Hematopoietic multipotent progenitor cell treated with erythropoietin and hydrocortisone succinate and interleukin-3 and kit ligand, for 17 days (in vitro differentiated cells): ENCODE data around the gene GLMP.

Experiments
- DNase-seq: peaks from one replicate; pipeline ENCODE4 v3.0.0-alpha.2; 2015; ENCODE audit warnings: low spot score

Gene GLMP

DNA sequence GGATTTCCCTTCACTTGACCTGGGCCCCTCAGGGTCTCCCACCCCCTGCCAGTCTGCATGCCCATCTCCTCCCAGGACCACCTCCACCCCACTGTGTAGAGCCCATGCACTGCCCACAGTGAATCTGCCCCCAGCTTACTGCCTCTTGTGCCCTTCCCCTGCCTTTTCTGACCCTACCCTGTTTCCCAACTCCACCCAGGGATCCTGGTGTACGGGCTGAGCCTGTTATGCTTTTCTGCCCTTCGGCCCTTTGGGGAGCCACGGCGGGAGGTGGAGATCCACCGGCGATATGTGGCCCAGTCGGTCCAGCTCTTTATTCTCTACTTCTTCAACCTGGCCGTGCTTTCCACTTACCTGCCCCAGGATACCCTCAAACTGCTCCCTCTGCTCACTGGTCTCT is 9.4 kb downstream of the GLMP start:
- DNase-seq: no peak

DNA sequence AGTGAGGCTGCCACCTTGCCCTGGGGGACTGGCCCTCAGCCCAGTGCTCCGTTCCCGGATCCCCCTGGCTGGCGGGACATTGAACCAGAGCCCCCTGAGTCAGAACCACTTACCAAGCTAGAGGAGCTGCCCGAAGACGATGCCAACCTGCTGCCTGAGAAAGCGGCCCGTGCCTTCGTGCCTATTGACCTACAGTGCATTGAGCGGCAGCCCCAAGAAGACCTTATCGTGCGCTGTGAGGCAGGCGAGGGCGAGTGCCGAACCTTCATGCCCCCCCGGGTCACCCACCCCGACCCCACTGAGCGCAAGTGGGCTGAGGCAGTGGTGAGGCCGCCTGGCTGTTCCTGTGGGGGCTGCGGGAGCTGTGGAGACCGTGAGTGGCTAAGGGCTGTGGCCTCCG is 10.0 kb downstream of the GLMP start:
- no peak for DNase-seq

DNA sequence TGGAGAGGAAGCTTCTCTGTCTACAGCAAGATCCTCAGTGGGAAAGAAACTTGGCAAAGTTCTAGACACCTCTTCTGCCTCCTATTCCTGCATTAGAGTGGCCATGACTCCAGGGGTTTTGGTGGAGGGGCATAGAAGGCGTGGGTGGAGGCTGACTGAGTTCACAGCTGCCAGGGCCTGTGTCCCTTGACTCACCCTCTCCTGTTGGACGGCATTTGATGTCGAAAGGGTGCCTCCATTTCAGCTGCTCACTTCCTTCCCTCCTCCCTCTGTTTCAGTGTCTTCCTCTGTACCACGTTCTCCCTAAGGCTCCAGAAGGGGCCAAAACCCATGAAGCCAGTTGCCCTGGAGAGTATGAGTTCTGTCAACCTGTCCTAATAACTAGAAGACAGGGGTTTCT is 10.7 kb downstream of the GLMP start:
- DNase-seq: no peak

GRCh38 chr1:156284112-156284511 is 11.4 kb downstream of the GLMP start, which contains the start of gene TMEM79:
TMEM79 (plus strand) TSS chr1:156284325; CDS start chr1:156285227, 902 bp downstream.
- no peak for DNase-seq

DNA sequence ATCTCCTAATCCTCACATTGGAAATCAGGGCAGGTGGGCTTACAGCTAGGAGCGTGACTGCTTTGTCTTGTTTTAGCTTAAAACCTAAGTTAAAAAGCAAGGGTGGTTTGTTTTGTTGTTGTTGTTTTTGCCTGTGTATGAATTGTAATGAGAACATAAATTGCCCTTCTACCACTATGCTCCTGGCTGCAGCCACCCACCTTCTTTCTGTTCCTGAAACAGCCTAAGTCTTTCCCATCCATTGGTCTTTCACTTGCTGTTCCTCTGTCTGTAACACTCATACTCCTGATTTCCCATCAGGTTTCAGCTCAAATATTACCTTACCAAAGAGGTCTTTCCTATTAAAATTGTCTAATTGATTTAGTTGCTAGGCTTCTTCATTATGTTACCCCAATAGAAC is 12.0 kb downstream of the GLMP start:
- DNase-seq: no peak

DNA sequence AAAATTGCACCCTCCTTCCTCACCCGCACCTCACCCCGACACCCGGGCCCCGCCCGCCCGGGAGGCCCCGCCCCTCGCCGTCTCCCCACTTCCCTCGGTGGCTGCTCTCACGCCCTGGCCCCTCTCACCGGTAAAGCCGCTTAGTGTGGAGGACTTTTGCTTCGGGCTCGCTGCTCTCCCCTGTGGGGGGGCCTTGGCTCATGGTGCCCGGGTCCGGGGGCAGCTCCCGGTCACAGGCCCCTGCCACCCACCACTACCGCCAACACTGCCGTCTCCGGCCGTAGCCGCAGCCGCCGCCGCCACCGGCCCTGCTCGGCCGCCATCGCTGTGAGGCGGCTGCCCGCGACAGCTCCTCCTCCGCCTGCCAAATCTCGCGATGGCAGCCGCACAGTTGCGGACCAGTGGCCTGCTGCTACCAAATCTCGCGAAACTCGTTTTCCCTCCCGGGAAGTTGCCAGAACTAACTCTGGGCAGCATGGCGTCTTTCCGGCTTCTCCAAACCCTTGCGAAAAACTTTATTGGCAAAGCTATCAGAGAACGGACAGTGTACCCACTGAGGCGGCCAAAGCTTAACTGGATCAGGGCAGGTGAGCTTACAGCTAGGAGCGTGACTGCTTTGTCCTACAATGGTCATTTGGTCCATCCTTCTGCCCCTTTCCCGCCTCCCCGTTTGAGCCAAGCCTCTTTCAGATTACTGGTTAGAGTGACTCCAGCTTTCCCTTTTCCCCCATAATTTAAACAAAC is 12.8 kb downstream of the GLMP start, which contains the start of gene SMG5:
TSS of gene SMG5 (minus strand) at position 347 of the 744 bp plus-strand sequence. CDS start at position 202, 145 bp downstream.
- peak; percentile 97 for DNase-seq

DNA sequence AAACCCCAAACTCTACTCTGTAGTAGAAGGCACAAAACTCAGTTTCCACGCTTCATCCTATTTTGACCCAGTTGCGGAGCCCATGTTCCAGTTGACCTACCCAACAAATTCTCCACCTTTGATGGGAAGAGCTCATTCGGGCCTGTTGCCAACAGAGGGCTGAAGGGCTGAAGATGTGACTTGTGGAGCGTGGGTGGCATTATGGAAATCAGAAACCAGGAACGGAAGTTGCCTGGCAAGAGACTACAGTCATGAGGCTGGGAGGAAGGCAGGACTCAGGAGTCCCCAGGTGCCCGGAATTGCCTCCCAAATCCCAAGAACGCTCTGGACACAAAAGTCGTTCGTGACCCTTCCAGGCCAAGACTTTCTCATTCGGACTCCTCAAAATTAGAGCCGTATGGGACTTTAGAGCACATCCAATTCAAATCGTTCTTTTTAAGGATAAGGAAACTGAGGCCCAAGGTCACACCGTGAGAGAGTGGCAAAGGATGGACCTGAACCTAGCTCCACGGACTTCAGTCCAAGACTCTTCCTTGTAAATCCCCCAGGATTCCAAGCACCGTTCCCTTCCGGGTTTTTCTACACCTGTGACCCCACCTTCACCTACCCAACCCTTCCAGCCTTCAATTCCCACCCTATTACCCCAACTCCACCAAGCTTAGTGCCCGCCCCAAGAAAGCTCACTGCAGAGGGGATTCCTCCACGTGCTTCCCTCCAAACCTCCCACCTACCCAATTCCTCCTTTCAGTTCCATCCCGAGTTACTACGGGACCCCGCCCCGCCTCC is 13.6 kb downstream of the GLMP start:
- DNase-seq: peak; percentile 35

DNA sequence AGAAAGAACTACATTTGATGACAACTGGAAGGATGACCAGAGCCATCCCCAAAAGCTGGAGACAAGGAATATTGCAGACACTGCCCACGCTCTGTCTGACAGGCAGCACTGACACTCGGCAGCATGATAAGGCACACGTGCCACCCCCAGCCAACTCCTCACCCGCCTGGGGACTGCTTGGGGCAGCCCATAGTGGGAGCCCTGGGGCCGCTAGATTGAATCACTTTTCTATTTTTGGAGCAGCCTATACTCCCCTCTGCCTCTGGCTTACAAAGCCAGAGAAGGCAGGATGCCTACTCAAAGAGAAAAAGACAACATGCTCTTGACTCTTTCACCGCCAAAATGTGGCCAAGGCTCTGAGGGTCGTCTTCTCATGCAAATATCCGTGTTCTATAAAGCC is 14.2 kb downstream of the GLMP start:
- DNase-seq: peak; percentile 50

- no peak for DNase-seq
Observed at GRCh38 chr1:156279837-156280236, 15.6 kb downstream of the GLMP start.

DNA sequence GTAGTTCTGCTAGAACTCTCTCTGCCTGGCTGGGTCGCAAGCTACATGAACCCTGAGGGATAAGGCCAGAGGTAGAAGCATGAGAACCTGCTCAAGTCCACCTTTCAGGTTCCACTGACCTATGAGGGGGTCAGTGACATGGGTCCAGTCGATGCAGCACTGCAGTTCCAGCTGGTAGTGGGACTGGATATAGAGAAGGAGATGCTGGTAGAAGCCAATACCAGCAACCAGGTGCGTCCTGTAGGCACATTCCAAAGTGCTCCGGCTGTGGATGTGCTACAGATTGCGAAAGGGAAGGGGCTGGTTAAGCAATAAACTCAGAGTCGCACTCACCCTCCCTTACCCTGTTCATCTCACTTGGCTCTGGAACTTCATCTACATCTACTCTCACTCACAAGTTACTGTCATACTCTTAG is 18.5 kb downstream of the GLMP start:
- DNase-seq: no peak

DNA sequence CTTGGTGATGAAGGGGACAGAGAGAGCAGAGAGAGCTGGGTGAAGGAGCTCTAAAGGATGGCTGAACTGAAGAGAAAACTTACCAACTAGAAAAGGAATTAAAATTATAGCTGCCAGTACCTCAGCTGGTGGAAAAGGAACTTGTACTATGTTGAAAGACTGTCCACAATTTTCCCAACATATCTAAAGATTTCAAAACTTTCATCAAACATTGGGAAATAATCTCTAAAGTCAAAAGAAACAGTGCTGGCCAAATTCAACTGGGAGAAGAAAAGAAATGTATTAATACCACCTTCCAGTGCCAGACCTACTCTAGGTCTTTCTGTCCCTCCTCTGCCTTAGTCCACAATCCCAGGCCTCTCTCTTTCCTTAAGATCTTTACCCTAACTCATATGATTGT is 18.9 kb downstream of the GLMP start:
- no peak for DNase-seq

GRCh38 chr1:156270314-156270713 is 25.2 kb downstream of the GLMP start:
- no peak for DNase-seq

DNA sequence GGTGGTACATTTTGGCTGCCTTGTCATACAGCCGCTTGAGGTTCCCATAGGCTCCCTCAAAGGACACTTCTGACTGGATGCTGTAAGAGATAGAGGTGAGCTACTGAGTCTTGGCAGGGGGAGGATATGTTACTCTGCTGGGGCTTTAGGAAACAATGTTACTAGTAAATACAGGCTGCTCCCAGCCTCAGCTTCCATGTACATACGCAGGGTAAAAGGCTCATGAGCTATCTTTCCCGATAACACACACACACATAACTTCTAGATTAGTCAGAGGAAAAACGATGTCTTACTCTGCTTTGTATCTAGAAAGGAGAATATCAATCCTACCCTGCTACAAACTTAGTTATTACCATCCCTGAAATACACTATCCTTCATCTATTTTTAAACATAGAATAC is 27.1 kb downstream of the GLMP start:
- DNase-seq: no peak

DNA sequence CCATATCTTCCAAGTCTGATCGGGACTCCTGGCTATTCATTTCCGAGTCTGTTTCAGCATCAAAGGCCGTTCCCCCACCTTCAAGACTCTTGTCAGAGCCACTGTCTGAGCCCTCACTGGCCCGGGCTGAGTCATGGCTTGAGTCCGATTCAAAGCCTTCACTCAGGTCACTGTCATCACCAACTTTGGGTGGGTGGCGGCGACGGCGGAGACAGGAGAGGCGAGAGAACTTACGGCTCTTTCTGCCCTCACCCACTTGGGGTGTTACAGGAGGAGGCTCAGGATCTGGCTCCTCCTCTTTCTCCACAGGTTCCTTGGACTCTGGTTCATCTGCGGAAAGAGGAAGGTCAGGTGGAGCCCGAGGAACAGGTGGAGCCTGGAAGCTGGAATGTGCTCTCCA is 29.4 kb downstream of the GLMP start:
- no peak for DNase-seq

DNA sequence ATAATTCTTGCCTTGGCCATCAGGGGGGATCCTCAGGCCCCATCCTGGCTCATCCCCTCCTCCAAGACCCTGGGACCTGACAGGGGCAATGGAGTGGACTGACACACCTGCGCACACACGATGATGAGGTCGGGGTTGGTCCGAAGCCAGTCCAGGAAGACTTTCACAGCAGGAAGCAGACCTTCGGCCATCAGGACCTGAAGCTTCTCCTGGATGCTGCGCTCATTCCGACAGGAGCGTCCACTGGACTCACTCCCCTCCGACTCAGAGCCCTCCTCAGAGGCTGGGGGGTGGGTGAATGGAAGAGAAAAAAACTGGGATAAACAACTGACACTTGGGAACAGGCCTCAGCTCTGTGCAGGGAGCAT is 32.2 kb downstream of the GLMP start:
- DNase-seq: no peak

DNA sequence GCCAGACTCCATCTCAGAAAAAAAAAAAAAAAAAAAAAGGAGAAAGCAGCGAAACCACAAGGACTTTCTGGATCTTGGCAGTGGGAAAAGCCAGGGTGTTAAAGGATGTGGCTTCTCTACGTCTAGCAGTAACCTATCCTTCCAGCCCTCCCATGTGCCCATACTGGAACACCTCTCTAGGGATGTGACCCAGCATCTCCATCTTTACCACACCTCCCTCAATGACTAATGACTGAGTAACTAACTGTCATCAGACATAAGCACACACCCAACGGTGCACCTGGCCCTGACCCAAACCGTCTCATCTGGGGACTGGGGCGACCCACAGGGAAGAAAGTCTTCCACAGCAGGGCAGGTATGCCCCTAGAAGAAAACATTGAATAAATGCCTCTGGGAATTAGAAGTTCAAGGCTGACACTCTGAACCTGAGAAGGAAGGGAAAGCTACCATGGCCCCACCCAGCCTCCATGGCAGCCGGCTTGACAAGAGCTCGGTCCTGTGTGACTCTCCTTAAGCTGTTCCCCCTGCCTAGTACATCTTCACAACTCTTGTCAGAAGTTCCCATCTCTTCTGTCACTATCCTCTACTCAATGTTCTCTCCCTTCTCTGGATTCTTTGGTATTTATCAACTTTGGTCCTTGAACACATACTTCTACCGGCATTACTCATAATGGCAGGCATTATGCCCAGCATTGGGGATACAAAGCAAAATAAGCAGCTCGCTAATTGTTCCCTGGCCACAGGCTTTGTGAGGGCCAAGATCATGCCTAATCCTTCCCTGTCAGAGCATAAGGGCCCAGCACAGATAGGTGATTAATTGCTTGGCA is 32.8 kb downstream of the GLMP start:
- DNase-seq: peak; percentile 47

- DNase-seq: no peak
Observed at GRCh38 chr1:156260896-156261295, 34.6 kb downstream of the GLMP start.

- no peak for DNase-seq
Observed at GRCh38 chr1:156259805-156260204, 35.7 kb downstream of the GLMP start.

- DNase-seq: no peak
Observed at GRCh38 chr1:156258859-156259258, 36.6 kb downstream of the GLMP start.

GRCh38 chr1:156257711-156258110 is 37.8 kb downstream of the GLMP start:
- no peak for DNase-seq

DNA sequence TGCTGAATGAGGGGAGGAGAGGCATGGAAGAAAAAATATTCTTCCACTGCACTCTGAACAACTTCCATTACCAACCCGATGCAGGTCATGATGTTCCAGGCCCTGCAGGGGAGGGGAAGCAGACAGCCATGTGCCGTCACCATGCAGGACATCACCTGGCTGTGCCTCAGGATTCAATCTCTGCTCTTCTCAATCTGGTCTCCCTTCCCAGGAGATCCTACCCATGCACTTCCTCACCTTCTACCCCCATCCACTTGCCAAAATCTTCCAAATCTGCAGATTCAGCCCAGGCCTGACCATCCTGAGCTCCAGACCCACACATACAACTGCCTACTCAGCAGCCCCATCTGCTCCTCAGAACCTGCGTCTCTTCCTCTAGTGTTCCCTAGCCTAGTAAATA is 41.8 kb downstream of the GLMP start:
- no peak for DNase-seq

GRCh38 chr1:156251527-156251926 is 44.0 kb downstream of the GLMP start:
- no peak for DNase-seq

- no peak for DNase-seq
Observed at GRCh38 chr1:156249593-156249992, 45.9 kb downstream of the GLMP start.
